ENCODE data around the gene CADPS.

- TF ChIP-seq POLR2A (IDR thresholded peaks at IDR 0.05) = no peak
- TF ChIP-seq, protein P1, sequence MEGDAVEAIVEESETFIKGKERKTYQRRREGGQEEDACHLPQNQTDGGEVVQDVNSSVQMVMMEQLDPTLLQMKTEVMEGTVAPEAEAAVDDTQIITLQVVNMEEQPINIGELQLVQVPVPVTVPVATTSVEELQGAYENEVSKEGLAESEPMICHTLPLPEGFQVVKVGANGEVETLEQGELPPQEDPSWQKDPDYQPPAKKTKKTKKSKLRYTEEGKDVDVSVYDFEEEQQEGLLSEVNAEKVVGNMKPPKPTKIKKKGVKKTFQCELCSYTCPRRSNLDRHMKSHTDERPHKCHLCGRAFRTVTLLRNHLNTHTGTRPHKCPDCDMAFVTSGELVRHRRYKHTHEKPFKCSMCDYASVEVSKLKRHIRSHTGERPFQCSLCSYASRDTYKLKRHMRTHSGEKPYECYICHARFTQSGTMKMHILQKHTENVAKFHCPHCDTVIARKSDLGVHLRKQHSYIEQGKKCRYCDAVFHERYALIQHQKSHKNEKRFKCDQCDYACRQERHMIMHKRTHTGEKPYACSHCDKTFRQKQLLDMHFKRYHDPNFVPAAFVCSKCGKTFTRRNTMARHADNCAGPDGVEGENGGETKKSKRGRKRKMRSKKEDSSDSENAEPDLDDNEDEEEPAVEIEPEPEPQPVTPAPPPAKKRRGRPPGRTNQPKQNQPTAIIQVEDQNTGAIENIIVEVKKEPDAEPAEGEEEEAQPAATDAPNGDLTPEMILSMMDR (IDR thresholded peaks at IDR 0.05) = no peak
Observed at GRCh38 chr3:62667714-62668113, 207.5 kb downstream of the CADPS start.
